CD4-positive, alpha-beta T cell (primary cell): ENCODE measurements around the gene EMP1. TPM values are rescaled to one million over a fixed set of nuclear protein-coding genes. Genes with fewer than 3 reads are reported as not detected.

Experiments used
- ATAC-seq: fragments of 200-7000 bp; cut with Tn5 transposase; one replicate; pipeline ENCODE4 v1.10.0; 2022; ENCODE audit warnings: mild to moderate bottlenecking; ENCODE audit not compliant: poor library complexity
- CTCF ChIA-PET: fragments of 350-600 bp; sonication (Branson Sonifier 250); formaldehyde crosslinking; loops from one replicate; lab custom pipeline; 2021; ENCODE audit warnings: antibody characterized with exemption, inconsistent platforms; lab: Charles Lee
- POLR2A ChIA-PET: fragments of 350-600 bp; sonication (Branson Sonifier 250); formaldehyde crosslinking; loops from one replicate; lab custom pipeline; 2021; ENCODE audit warnings: antibody characterized with exemption, inconsistent platforms; lab: Charles Lee
- DNase-seq, 14 experiments: peaks; one replicate each; pipeline ENCODE4 v3.0.0-alpha.2; 2013 to 2020; ENCODE audit warnings: mixed read lengths in 2 of 14
- H3K27ac ChIP-seq, 2 donors: one replicate each; pipeline versions ENCODE4 v1.5.1 to v1.7.0; 2013; ENCODE audit warnings: low read length in 2 of 2, low read depth in 1 of 2, mild to moderate bottlenecking in 1 of 2
- H3K27me3 ChIP-seq, 2 experiments: 1 replicate in 1 of 2; 2 replicates in 1 of 2; pipeline versions ENCODE4 v1.6.1 to v1.7.0; 2013; ENCODE audit warnings: low read length in 2 of 2, control low read depth in 1 of 2, mild to moderate bottlenecking in 1 of 2, moderate library complexity in 1 of 2; ENCODE audit not compliant: insufficient read depth in 2 of 2, control insufficient read depth in 1 of 2
- H3K36me3 ChIP-seq: one replicate; pipeline ENCODE4 v1.6.1; 2013; ENCODE audit warnings: low read length, control low read depth; ENCODE audit not compliant: insufficient read depth
- H3K4me1 ChIP-seq: one replicate; pipeline ENCODE4 v1.6.1; 2013; ENCODE audit warnings: low read length, control low read depth; ENCODE audit not compliant: insufficient read depth
- H3K4me3 ChIP-seq: one replicate; pipeline ENCODE4 v1.5.1; 2013; ENCODE audit warnings: mild to moderate bottlenecking, low read length, moderate library complexity
- H3K9me3 ChIP-seq, 2 experiments: 1 replicate in 1 of 2; 2 replicates in 1 of 2; pipeline versions ENCODE4 v1.6.1 to v1.7.0; 2013; ENCODE audit warnings: low read length in 2 of 2, mild to moderate bottlenecking in 2 of 2, control low read depth in 1 of 2, moderate library complexity in 1 of 2; ENCODE audit not compliant: control insufficient read depth in 1 of 2, insufficient read depth in 1 of 2
- H3K27ac Mint-ChIP-seq: one replicate; pipeline ENCODE4 v1.8.0; 2020; ENCODE audit warnings: mixed read lengths
- H3K27me3 Mint-ChIP-seq: one replicate; pipeline ENCODE4 v1.8.0; 2021; ENCODE audit warnings: mixed read lengths
- H3K36me3 Mint-ChIP-seq: one replicate; pipeline ENCODE4 v1.8.0; 2021; ENCODE audit warnings: low read depth, mixed read lengths
- H3K4me1 Mint-ChIP-seq: one replicate; pipeline ENCODE4 v1.8.0; 2021; ENCODE audit warnings: low read depth, mixed read lengths
- H3K4me3 Mint-ChIP-seq: one replicate; pipeline ENCODE4 v1.8.0; 2020; ENCODE audit warnings: mild to moderate bottlenecking, mixed read lengths
- H3K9me3 Mint-ChIP-seq: one replicate; pipeline ENCODE4 v1.8.0; 2020; ENCODE audit warnings: mixed read lengths
- intact Hi-C, 2 experiments: fragments of 100-400 bp; cut with DNase I in 1 of 2; cut with micrococcal nuclease in 1 of 2; formaldehyde crosslinking; loops; one replicate each; pipeline versions ENCODE4 v1.15.1 to v1.9.0; 2023 to 2025; cut with DNase I, micrococcal nuclease
- total RNA-seq, 174 experiments: library from RNA in 2 of 174; stranded (reverse) in 2 of 174; gene quantifications; one replicate each; pipeline ENCODE4 v1.2.3 and lab custom pipeline; 2021 to 2026
- TF ChIP-seq, protein P1 (sequence below): fragments of 200-600 bp; IDR thresholded peaks from one replicate; pipeline ENCODE4 v1.8.0; 2022; ENCODE audit warnings: antibody characterized with exemption, mild to moderate bottlenecking

EMP1 gene
- total RNA-seq, 2 experiments from 2014 or later: 9.0 to 9.1 TPM

DNA sequence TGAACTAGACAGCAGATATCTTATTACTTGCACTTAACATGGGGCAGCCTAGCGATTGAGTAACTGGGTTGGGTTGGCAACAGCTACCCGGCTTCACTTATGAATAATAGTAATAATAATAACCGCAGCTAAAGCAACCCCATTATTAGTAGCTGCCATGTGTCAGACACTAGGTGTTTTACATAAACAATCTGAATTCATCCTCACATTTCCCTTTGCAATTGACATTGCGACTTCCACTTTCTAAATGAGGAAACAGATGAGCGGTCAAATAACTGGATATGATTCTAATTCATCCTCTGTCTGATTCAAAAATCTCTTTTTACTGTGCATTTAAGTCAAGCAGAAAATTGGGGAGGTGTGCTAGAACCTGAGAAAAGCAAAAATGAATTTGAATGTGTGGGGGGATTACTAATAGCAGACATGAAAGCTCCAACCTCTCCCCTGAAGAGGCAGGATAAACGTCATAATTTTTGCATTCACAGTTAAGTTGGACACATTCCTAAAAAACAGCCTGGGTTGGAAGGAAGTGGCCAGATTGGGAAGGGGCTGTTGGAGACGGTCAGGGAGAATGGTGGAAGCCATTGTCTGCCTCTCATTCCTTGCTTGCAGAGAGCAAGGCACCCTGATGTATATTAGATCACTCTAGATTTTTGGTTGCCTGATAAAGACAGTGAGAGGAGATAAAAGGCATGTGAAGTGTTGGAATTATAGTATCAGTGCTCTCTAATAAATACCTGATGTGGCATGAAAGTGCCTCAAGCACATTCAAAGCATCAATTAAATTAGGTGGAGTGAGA lies 13.1 kb downstream of the EMP1 start:
- ATAC-seq: no peak
- H3K9me3 Mint-ChIP-seq: no peaks in the 10 kb centered on the region
- Histone ChIP-seq H3K27me3 (no peaks in the 10 kb centered on the region), H3K4me3 (no peak overlapping the region), H3K4me1 (peaks cover 12% of the 10 kb centered on the region), H3K9me3 (no peaks in the 10 kb centered on the region), H3K36me3 (no peaks in the 10 kb centered on the region), H3K27ac (no peak overlapping the region)
- peaks cover 19% of the 10 kb centered on the region for H3K4me1 Mint-ChIP-seq
- TF ChIP-seq, protein P1, sequence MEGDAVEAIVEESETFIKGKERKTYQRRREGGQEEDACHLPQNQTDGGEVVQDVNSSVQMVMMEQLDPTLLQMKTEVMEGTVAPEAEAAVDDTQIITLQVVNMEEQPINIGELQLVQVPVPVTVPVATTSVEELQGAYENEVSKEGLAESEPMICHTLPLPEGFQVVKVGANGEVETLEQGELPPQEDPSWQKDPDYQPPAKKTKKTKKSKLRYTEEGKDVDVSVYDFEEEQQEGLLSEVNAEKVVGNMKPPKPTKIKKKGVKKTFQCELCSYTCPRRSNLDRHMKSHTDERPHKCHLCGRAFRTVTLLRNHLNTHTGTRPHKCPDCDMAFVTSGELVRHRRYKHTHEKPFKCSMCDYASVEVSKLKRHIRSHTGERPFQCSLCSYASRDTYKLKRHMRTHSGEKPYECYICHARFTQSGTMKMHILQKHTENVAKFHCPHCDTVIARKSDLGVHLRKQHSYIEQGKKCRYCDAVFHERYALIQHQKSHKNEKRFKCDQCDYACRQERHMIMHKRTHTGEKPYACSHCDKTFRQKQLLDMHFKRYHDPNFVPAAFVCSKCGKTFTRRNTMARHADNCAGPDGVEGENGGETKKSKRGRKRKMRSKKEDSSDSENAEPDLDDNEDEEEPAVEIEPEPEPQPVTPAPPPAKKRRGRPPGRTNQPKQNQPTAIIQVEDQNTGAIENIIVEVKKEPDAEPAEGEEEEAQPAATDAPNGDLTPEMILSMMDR: no peak
- H3K27me3 Mint-ChIP-seq: no peaks in the 10 kb centered on the region
- no peak overlapping the region for H3K4me3 Mint-ChIP-seq
- no peak for DNase-seq
- POLR2A ChIA-PET: interaction anchor here (1.3 kb wide), 1 partner anchor 108 kb away, joined by 3 read pairs; no protein-coding TSS in a partner anchor
- intact Hi-C loops: loop anchor here (5.0 kb wide), 5 partner anchors 207 to 832 kb away; partner anchors contain the start of gene HEBP1 (in 1 of the 2)
- CTCF ChIA-PET: interaction anchor here (0.5 to 3.5 kb wide), 3 partner anchors 45 to 124 kb away, joined by 3 to 50 read pairs (median 3); partner anchors contain the start of gene GSG1
- no peak overlapping the region for H3K27ac Mint-ChIP-seq
- H3K36me3 Mint-ChIP-seq: no peaks in the 10 kb centered on the region

DNA sequence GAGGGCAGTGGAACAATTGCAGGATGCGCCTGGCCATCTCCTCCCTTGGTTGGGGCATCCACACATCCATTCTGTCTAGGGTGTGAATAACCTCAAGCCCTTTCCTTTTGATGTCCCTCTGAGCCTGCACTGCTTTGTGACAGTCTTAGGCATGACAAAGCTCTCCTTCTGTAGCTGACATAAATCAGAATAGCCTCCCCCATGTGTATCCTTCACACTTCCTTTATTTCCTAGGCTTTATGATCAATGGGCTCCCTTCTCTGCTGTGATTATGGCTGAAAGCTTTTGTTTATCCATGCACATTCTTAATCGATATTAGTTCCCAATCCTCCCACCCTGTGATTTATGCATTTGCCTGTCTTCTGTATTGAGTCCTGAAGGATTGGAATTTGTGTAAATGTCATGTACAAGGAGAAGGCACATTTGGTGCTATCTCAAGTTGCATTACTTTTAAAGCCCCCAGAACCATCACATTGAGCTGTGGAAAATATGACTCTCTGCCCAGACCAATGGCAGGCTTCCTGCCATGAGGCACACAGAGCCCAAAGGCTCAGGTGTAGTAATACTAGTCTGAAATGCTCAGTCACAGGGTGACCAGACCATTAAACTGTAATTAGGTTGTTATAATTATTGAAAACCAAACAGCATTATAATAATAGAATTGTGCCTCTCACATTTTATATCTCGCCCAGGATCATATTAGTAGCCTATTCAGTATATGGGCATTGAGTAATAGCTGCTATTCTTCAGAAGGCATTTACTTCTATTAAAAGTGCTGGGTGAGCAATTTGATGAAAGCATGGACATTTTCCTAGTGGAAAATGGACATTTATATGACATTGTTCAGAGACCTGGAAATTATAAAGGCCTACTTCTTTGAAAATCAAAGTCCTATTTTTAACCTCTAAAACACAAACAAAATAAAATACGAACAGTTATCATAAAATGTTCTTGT lies 14.0 kb downstream of the EMP1 start:
- Mint-ChIP-seq H3K27ac (no peak overlapping the region), H3K9me3 (no peaks in the 10 kb centered on the region), H3K4me1 (peaks cover 19% of the 10 kb centered on the region), H3K4me3 (no peak overlapping the region), H3K27me3 (no peaks in the 10 kb centered on the region), H3K36me3 (no peaks in the 10 kb centered on the region)
- H3K4me1 ChIP-seq: peaks cover 12% of the 10 kb centered on the region
- H3K27me3 ChIP-seq: no peaks in the 10 kb centered on the region
- no peak for ATAC-seq
- H3K27ac ChIP-seq: no peak overlapping the region
- no peak for DNase-seq
- intact Hi-C loops: loop anchor here (5.0 kb wide), 5 partner anchors 208 to 833 kb away; partner anchors contain the start of gene HEBP1 (in 1 of the 2)
- no peak overlapping the region for H3K4me3 ChIP-seq
- no peaks in the 10 kb centered on the region for H3K36me3 ChIP-seq
- TF ChIP-seq, protein P1: no peak
- no peaks in the 10 kb centered on the region for H3K9me3 ChIP-seq
- ChIA-PET CTCF (interaction anchor here (0.5 to 3.5 kb wide), 8 partner anchors 45 to 374 kb away, joined by 3 to 50 read pairs (median 6); partner anchors contain the start of gene GSG1), POLR2A (no interaction called here)
